ENCODE data around the gene FAM240B.

GRCh38 chr9:38718148-38718547 lies 1.8 kb downstream of the FAM240B start:
- no peak for TF ChIP-seq POLR2A (IDR thresholded peaks at IDR 0.05; ENCODE audit: extremely low read depth, insufficient read length)
- TF ChIP-seq, protein P1, sequence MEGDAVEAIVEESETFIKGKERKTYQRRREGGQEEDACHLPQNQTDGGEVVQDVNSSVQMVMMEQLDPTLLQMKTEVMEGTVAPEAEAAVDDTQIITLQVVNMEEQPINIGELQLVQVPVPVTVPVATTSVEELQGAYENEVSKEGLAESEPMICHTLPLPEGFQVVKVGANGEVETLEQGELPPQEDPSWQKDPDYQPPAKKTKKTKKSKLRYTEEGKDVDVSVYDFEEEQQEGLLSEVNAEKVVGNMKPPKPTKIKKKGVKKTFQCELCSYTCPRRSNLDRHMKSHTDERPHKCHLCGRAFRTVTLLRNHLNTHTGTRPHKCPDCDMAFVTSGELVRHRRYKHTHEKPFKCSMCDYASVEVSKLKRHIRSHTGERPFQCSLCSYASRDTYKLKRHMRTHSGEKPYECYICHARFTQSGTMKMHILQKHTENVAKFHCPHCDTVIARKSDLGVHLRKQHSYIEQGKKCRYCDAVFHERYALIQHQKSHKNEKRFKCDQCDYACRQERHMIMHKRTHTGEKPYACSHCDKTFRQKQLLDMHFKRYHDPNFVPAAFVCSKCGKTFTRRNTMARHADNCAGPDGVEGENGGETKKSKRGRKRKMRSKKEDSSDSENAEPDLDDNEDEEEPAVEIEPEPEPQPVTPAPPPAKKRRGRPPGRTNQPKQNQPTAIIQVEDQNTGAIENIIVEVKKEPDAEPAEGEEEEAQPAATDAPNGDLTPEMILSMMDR (IDR thresholded peaks at IDR 0.05; ENCODE audit: low read depth, low read length): no peak
